GDM1 (cell line): Measurements from ENCODE around the gene PSD2.

ENCODE experiments used
- DNase-seq: peaks from one replicate; lab custom pipeline; 2025; lab: John Stamatoyannopoulos, UW

Gene PSD2

DNA sequence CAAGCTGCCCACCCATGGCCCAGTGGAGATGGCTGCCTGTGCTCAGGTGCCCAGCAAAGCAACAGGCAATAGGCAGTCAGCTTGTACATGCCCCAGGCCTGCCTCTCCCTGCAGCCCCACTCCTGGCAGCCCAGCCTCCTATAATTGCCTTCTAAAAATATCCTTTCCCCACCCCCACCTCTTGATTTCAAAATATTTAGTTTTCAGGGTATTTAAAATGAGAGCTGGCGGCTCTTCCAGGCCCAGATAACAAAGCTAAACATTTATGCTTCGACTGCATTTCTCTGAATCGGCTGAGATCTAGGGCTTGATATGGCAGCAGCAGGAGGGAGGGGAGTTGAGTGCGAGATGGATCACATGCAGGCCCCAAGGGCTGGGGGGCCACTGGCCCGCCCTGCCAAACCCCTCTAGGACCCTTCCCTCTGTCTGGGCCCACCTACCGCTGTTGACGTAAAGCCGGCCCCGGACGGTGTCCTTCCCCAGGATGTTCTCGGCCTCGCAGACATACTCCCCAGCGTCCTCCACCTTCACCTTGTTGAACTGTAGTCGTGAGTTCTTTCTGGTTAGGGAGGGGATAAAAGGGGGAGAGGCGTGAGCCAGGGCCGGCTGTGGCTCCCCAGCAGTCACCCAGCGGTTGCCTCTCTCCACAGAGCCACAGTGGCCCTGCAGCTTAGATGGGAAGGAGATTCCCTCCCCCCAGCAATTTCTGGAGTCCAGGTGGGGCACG, 85.0 kb downstream of the PSD2 start:
- DNase-seq: no peak

DNA sequence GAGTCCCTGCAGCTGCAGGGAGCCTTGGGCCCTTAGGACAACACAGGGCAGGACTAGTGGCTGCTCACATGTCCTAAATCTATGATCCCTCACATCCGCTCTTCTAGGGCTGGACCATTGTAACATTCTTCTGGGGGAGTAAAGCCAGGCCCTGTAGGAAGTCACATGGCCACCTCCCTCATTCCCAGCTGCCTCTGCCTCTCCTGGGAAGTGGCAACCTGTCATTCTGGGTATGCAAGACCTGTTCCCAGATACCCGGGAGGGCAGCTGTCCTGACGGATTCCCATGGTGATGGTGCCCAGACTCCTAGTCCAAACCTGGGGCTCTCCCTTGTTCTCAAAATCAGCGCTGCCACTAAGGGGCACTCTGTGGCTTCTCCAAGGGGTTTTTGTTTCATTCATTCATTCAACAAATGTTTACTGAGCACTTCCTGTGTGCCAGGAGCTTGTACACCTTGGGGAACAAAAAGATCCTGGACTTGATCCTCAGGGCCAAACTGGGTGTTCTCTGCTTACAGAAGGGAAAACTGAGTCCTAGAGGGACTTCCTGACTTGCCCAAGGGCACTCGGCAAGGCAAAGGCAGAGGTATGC, 85.6 kb downstream of the PSD2 start:
- DNase-seq: no peak

DNA sequence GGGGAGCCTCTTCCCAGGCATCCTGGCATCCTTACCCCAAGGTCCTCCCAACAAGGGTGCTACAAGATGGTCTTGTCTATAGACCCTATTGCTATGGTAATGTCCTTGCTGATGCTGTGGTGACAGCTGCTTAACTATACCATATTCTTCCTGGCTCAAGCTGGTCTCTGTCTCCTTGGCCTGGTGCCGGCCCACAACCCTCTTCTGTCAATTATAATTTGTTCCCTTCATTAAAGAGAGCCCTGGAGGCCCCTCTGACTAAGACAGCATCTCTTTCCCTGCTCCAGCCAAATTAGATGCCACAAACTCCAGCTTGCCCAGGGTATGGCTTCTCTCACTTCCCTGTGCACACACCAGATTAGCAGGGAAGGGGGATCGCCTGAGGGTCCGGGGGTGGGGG, 86.7 kb downstream of the PSD2 start:
- no peak for DNase-seq

GRCh38 chr5:139882961-139883539, 87.4 kb downstream of the PSD2 start:
- no peak for DNase-seq

- DNase-seq: no peak
Observed at GRCh38 chr5:139884144-139884543, 88.5 kb downstream of the PSD2 start.

DNA sequence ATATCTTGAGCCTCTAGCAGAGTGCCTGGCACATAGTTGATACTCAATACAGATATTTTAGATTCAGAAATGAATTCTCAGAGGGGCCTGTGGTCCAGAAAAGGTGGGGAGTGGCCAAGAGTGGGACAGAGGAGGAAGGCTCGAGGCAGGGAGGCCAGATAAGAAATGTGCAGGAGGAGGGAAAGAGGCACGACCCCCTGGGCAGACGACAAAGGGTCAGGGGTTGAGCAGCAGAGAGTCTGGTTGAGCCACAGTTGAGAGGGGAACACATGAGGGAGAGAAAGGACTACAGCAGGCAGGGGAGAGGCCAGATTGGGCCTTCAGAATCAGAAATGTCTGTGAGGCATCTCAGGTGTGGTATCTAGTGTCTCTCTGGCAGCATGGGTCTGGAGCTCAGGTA, 89.1 kb downstream of the PSD2 start:
- DNase-seq: no peak

GRCh38 chr5:139885172-139885856, 89.7 kb downstream of the PSD2 start:
- DNase-seq: no peak

GRCh38 chr5:139885857-139886208, 90.2 kb downstream of the PSD2 start:
- no peak for DNase-seq

DNA sequence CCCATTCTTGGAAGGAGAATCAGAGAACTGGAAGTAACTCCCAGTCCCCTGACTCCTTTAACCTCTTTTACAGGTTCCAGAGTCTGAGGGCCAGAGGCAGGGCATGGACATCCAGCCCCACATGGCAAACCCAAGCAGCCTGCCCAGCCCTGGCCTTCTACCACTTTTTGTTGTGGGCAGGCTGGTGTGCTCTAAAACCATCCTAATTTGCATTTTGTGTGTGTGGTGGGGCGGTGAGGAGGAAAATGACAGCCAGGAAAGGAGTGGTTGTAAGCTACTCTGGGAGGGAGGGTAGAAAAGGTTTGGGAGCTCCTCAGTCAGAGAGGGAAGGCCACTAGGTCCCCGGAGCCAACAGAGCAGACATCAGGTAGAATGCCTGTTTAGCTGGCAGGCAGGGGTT, 90.6 kb downstream of the PSD2 start:
- DNase-seq: no peak

DNA sequence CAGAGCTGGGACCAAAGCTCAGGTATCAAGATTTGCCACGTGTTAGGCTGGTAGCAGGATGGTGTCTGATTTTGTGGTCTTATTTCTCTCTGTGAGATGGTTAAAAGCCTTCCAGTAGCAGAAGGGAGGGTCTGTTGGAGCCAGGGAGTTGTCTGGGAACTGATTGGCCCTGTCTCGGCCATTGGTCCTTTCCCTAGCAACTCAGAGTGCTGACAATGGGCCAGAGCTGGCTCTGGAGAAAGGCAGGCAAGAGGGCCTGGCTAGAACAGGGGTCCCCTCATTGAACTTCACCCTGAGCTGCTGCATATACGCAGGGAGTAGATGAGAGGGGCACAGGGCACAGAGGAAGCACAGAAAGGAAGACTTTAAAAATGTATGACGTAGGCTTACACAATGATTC, 92.8 kb downstream of the PSD2 start:
- DNase-seq: no peak

- no peak for DNase-seq
Observed at GRCh38 chr5:139889410-139889809, 93.8 kb downstream of the PSD2 start.

- no peak for DNase-seq
Observed at GRCh38 chr5:139893873-139894272, 98.3 kb downstream of the PSD2 start.
